ENCODE results near the gene LAMC3.

Gene LAMC3

GRCh38 chr9:131008909-131009618, at the start of gene LAMC3:
TSS of gene LAMC3 (plus strand) at chr9:131009174. CDS start at chr9:131009215, 41 bp downstream.
- peak in 1 of 2 experiments; percentile 52 for DNase-seq

DNA sequence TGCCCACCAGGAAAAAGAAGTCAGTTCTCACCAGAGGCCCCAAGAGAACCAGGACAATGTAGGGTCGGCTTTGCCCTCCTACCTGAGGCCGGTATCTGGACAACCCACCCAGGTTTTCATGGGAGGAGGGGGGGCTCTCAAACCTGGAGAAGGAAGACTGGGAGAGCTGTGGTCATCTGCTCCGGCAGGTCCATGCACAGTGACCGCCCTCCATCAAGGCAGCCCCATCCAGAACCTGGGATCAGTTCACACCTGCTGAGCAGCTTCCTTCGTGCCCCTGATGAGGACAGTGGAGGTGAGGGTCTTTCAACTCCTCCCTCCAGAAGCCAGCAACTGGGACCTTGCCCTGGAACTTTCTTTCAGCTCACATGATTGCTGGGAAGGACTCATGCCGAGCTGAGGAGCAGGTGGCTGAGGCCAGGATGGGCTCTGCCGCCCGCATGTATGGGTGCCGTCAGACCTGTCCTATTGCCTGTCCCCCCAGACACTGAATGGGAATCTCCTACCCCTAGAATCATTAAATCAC, 49.1 kb upstream of the LAMC3 start:
- no peak for DNase-seq

DNA sequence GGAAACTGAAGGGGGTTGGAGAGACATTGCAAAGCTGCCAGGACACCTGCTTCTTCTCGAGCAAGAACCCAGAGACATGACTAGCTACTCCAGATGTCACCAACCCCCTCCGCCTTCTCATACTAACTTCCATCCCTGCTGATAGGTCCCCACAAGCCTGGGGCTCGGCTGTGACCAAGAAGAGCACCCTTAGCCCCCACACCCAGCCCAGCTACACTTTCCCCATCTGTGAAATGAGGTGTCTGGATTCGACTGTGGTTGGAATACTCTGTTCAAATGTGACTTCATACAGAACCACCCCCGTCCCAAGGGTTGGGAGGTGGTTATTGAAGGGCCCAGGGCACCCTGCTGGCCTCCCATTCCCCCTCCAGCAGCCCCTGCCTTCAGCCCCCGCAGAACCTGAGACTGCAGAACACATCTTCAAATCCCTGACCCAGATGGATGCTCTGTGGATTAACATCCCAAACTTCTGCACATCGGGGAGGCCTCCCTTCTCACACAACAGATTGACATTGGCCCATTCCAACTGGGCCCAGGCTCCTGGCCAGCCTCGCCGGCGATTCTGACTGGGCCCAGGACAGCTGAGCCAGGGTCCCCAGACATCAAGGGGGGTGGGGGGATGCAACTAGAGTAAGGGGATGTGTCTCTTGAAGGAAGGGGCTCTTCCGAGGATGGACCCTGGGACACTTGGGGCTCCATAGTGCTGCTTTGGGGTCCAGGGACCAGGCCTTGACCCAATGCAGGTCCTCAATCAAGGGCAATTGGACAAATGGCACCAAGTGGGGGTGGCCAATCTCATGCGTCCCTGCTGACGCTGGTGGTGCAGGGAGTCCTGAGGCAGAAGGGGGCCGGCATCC, 48.2 kb upstream of the LAMC3 start:
- DNase-seq, result no peak

DNA sequence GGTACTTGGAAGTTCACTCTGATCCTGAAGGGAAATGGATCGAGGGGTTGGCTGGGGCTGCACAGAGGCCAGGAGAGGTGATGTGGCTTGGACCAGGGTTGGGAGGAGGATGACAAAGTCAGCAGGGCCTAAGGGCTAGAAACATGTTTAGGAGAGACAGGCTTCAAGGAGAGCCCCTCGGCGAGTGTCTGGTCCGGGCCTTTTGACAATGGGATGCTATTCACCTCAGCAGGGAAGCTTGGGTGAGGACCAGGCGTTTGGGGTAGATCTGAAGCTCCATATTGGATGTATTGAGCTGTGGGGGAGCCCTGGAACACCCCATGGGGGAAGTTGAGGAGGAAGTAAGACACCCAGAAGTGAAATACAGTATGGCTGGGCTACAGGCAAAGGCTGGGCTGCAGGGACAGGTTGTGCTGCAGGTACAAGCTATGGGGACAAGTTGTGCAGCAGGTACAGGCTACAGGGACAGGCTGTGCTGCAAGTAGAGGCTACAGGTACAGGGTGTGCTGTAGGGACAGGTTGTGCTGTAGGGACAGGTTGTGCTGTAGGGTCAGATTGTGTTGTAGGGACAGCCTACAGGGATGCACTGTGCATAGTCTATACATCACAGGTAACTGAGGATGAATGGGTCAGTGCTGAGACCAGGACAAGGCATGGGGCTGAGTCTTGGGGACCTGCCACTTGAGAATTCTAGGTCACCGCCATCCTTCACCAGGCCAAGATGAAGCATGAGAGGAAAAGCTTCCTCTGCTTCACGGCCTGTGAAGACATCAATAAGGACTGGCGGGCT, 47.3 kb upstream of the LAMC3 start:
- DNase-seq, result no peak

DNA sequence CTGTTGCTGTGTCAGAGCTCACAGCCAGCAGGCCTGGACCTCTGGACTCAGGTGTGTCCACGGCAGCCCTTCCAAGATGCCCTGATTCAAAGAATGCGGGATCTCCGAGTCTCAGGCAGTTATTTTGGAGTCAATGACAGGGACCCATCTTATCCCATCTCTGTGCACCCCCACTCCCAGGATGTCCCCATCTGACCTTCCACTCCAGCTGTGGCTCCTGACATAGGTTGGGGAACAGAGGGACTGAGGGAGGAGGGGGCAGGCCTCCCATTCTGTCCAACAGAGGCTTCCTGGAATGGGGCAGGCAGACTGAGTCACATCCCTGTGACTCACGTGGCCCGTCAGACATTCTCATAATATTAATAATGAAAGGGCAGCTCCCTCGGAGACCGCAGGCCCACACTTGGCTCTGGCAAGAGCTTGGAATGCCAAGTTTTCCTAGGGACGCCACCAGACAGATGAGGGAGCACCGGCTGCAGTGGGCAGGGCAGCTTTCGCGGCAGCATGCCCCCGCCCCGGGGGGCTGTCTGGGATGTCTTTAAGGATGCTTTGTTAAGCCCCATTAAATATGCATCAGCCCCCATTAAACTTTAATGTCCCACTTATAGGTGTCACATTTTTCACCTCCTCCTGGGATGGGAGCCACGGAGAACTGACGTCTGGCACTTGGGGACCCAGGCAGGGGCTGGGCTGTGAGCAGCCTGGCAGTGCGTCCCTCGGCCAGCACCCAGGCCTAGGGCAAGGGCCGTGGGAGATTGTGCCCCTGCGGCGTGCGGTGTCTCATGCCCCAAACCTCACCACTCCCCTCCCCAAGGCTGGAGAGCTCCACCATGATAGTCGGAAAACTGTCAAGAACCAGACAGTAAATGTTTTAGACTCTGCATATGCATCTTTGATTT, 46.3 kb upstream of the LAMC3 start:
- DNase-seq, result peak in 1 of 2 experiments; percentile 70

- DNase-seq, result no peak
Observed at GRCh38 chr9:130963337-130963908, 45.6 kb upstream of the LAMC3 start.

DNA sequence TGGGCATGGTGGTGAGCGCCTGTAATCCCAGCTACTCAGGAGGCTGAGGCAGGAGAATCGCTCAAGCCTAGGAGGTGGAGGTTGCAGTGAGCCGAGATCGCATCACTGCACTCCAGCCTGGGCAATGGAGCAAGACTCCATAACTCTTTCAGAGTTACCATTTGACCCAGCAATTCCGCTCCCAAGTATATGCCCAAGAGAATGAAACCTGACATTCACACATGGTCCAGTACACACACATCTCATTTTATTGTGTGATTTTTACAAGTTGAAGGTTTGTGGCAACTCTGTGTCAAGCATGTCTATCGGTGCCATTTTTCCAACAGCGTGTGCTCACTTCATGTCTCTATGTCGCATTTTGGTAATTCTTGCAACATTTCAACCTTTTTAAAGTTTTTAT, 45.1 kb upstream of the LAMC3 start:
- no peak for DNase-seq

DNA sequence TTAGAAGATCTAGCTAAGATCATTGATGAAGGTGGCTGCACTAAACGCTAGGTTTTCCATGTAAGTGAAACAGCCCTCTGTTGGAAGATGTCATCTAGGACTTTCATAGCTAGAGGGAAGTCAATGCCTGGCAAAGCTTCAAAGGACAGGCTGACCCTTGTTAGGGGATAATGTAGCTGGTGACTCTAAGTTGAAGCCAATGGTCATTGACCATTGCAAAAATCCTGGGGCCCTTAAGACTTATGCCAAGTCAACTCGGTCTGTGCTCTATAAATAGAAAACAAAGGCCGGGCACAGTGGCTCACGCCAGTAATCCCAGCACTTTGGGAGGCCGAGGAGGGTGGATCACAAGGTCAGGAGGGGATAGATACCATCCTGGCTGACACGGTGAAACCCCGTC, 43.3 kb upstream of the LAMC3 start:
- no peak for DNase-seq

- no peak for DNase-seq
Observed at GRCh38 chr9:130970052-130970451, 38.9 kb upstream of the LAMC3 start.

GRCh38 chr9:130970855-130971254, 38.1 kb upstream of the LAMC3 start:
- no peak for DNase-seq

- no peak for DNase-seq
Observed at GRCh38 chr9:130971294-130971849, 37.6 kb upstream of the LAMC3 start.

DNA sequence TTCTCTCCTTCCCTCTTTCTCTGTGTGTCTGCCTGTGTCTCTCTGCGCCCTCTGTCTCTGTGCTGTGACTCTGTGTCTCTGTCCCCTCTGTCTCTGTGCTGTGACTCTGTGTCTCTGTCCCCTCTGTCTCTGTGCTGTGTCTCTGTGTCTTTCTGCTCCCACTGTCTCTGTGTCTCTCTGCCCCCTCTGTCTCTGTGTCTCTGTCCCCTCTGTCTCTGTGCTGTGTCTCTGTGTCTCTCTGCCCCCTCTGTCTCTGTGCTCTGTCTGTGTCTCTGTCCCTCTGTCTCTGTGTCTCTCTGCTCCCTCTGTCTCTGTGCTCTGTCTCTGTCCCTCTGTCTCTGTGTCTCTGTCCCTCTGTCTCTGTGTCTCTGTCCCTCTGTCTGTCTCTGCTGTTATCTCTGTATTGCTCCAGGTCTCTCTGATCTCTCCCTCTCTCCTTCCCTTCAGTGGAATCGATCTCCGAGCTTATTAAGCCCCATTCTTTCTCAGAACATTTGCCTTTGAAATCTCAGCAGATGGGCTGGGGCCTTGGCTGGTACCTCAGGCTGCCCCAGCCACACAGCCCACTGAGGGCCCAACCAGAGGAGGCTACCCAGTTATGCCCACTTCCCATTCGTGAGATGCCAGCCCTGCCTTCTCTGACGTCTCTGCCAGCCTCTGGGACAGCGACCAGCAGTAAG, 36.6 kb upstream of the LAMC3 start:
- DNase-seq, result no peak

DNA sequence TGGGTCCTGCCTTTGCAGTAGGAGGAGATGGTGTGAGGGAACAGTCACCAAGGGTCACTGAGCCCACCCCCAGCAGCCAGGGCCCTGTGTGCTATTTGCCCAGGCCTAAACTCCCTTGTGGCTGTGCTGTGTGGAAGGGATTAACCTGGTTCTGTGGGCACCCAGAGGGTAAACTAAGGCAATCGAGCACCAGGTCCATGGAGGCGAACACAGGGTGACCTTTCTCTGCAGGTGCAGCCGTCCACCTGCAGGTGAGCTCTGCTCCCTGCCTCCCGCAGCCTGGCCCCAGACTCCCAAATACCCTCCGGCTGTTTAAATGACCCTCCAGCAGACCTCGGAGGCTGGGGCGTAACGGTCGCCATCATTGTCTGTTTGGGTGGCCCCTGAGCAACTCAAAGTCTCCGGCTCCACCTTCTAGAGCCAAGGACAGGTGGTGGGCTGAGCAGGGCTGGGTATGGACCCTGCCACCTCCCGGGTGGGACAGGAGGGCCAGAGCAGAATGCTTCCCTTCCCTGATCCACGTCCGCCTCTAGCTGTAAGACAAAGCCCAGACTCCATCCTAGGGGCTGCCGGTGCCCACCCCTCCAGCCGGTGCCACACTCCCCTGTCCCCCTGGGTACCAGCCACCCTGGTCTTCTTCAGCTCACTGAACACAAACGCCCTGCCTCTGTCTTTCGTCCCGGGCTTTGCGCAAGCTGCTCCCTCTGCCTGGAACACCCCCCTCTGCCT, 35.9 kb upstream of the LAMC3 start:
- DNase-seq, result no peak

- no peak for DNase-seq
Observed at GRCh38 chr9:130973686-130974281, 35.2 kb upstream of the LAMC3 start.

DNA sequence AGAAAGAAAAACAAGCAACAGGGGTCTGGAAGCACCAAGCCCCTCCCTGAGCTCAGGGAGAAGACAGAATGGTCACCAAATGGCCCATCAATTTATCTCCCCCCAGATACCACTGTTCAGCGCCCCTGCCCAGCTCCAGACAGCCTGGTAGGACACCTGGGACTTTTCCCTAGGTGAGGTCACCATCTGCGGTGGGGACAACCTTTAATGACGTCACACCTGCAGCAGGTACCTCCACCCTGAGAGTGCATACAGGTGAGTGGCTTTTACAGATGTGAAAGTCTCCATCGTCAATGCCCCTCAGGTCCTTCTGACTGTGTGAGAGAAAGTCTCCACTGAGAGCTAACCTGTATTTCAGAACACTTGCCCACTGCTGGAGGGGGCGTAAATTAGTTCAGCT, 34.3 kb upstream of the LAMC3 start:
- DNase-seq, result no peak

- DNase-seq, result no peak
Observed at GRCh38 chr9:130975156-130975555, 33.8 kb upstream of the LAMC3 start.

- no peak for DNase-seq
Observed at GRCh38 chr9:130975932-130976841, 32.8 kb upstream of the LAMC3 start.

DNA sequence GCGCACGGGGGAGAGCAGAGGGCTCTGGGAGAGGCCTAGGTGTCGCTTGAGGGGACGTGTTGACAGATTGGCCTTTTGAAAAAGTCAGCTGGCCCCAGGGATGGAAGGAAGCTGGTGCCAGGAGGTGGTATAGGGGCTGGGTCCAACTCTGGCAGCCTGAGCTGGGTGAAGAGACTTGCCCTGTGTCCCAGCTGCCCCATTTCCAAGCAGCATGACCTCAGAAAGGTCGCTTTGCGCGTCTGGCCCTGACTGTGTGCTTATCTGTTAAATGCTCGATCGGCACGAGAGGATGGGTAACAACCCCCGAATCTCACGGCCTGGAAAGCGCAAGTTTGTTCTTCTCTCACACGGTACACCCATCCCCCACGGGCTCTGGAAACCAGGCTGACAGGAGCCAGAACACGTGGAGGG, 31.2 kb upstream of the LAMC3 start:
- no peak for DNase-seq

All from NCI-H446 (cell line).